OCI-LY3 (cell line): ENCODE data around the gene AK9.

Source experiments
- H2AFZ ChIP-seq: fragments of 200-600, 300-600 bp; shearing (Covaris generic); 2 replicates; pipeline ENCODE4 v1.6.0; 2014; ENCODE audit warnings: antibody characterized with exemption, low read depth, low read length
- H3K27ac ChIP-seq: fragments of 200-600, 300-600 bp; sonication (generic); 2 replicates; pipeline ENCODE4 v1.5.1; 2014; ENCODE audit warnings: mild to moderate bottlenecking, low read length, moderate library complexity, mixed read lengths
- H3K27me3 ChIP-seq: fragments of 200-600, 300-600 bp; sonication (generic); 2 replicates; pipeline ENCODE4 v1.6.1; 2014; ENCODE audit warnings: low read depth, low read length, mixed read lengths
- H3K36me3 ChIP-seq: fragments of 200-600, 300-600 bp; sonication (generic); replicated peaks from 2 replicates; pipeline ENCODE3; 2014; ENCODE audit warnings: low read depth, low read length, mixed read lengths
- H3K4me1 ChIP-seq: fragments of 300-600, 200-600 bp; sonication (generic); 2 replicates; pipeline ENCODE4 v1.6.1; 2014; ENCODE audit warnings: low read length, mixed read lengths
- H3K4me2 ChIP-seq: fragments of 200-600, 300-600 bp; sonication (generic); 2 replicates; pipeline ENCODE4 v1.6.1; 2014; ENCODE audit warnings: low read length, mixed read lengths
- H3K4me3 ChIP-seq: fragments of 300-600, 200-600 bp; sonication (generic); 2 replicates; pipeline ENCODE4 v1.5.1; 2014; ENCODE audit warnings: antibody characterized with exemption, mild to moderate bottlenecking, low read length, moderate library complexity
- H3K79me2 ChIP-seq: fragments of 300-600, 200-600 bp; shearing (Covaris generic); 2 replicates; pipeline ENCODE4 v1.6.1; 2014; ENCODE audit warnings: mild to moderate bottlenecking, low read length, mixed read lengths
- H3K9ac ChIP-seq: fragments of 300-600, 200-600 bp; shearing (Covaris generic); 2 replicates; pipeline ENCODE4 v1.6.0; 2014; ENCODE audit warnings: mild to moderate bottlenecking, low read length, moderate library complexity
- H3K9me3 ChIP-seq: fragments of 200-600, 300-600 bp; shearing (Covaris generic); 2 replicates; pipeline ENCODE4 v1.6.1; 2014; ENCODE audit warnings: low read length, mixed read lengths; ENCODE audit not compliant: insufficient read depth
- H4K20me1 ChIP-seq: fragments of 200-600, 300-600 bp; sonication (generic); 2 replicates; pipeline ENCODE4 v1.6.1; 2016; ENCODE audit warnings: low read length, mixed read lengths; ENCODE audit not compliant: insufficient read depth
- CTCF ChIP-seq: fragments of 200-600, 300-600 bp; sonication (generic); IDR thresholded peaks from 2 replicates; pipeline ENCODE4 v1.5.1; 2014; ENCODE audit warnings: antibody characterized with exemption, low read length, low read depth
- EZH2phosphoT487 ChIP-seq: fragments of 200-600 bp; shearing (Covaris generic); IDR thresholded peaks from 2 replicates; pipeline ENCODE4 v1.6.1; 2018; ENCODE audit warnings: antibody characterized with exemption, mixed run types, low read depth

AK9 gene

GRCh38 chr6:109722011-109722410, 31.0 kb upstream of the AK9 start:
- no peaks in the 10 kb centered on the region for H3K79me2 ChIP-seq
- H3K4me1 ChIP-seq = no peaks in the 10 kb centered on the region
- no peak for TF ChIP-seq EZH2phosphoT487
- no peak for TF ChIP-seq CTCF
- no peak overlapping the region for H3K4me2 ChIP-seq
- H3K27me3 ChIP-seq = no peaks in the 10 kb centered on the region
- H3K4me3 ChIP-seq = no peak overlapping the region
- H4K20me1 ChIP-seq = no peaks in the 10 kb centered on the region
- peaks cover 2% of the 10 kb centered on the region for H3K36me3 ChIP-seq
- H2AFZ ChIP-seq = no peak overlapping the region
- H3K9ac ChIP-seq = no peak overlapping the region
- H3K27ac ChIP-seq = no peak overlapping the region
- H3K9me3 ChIP-seq = no peaks in the 10 kb centered on the region

- H3K27ac ChIP-seq = no peak overlapping the region
- H3K4me3 ChIP-seq = no peak overlapping the region
- no peak overlapping the region for H3K9ac ChIP-seq
- H3K9me3 ChIP-seq = no peaks in the 10 kb centered on the region
- H2AFZ ChIP-seq = no peak overlapping the region
- no peak overlapping the region for H3K4me2 ChIP-seq
- peaks cover 2% of the 10 kb centered on the region for H3K36me3 ChIP-seq
- no peaks in the 10 kb centered on the region for H3K79me2 ChIP-seq
- no peaks in the 10 kb centered on the region for H3K27me3 ChIP-seq
- no peaks in the 10 kb centered on the region for H4K20me1 ChIP-seq
- TF ChIP-seq CTCF (no peak), EZH2phosphoT487 (no peak)
- no peaks in the 10 kb centered on the region for H3K4me1 ChIP-seq
Observed at GRCh38 chr6:109720311-109720710, 29.3 kb upstream of the AK9 start.

- no peak overlapping the region for H2AFZ ChIP-seq
- TF ChIP-seq EZH2phosphoT487 = no peak
- TF ChIP-seq CTCF = no peak
- H3K9me3 ChIP-seq = no peaks in the 10 kb centered on the region
Observed at GRCh38 chr6:109718991-109719390, 28.0 kb upstream of the AK9 start.

GRCh38 chr6:109717971-109718370, 27.0 kb upstream of the AK9 start:
- no peaks in the 10 kb centered on the region for H3K4me1 ChIP-seq
- H3K4me2 ChIP-seq = no peak overlapping the region
- H3K36me3 ChIP-seq = no peaks in the 10 kb centered on the region
- H3K9me3 ChIP-seq = no peaks in the 10 kb centered on the region
- TF ChIP-seq CTCF = no peak
- TF ChIP-seq EZH2phosphoT487 = no peak
- peaks cover 7% of the 10 kb centered on the region; the same call in 1 of the 2 replicates for H4K20me1 ChIP-seq
- H3K27ac ChIP-seq = no peak overlapping the region
- no peak overlapping the region for H3K4me3 ChIP-seq
- no peak overlapping the region for H2AFZ ChIP-seq
- no peak overlapping the region for H3K9ac ChIP-seq
- no peaks in the 10 kb centered on the region; the same call in 1 of the 2 replicates for H3K79me2 ChIP-seq
- H3K27me3 ChIP-seq = no peaks in the 10 kb centered on the region

More at GRCh38 chr6:109718991-109719390, 28.0 kb upstream of the AK9 start:
- H3K79me2 ChIP-seq = no peaks in the 10 kb centered on the region
- H3K36me3 ChIP-seq = peaks cover 2% of the 10 kb centered on the region
- H3K4me1 ChIP-seq = no peaks in the 10 kb centered on the region
- H3K9ac ChIP-seq = no peak overlapping the region
- no peaks in the 10 kb centered on the region for H3K27me3 ChIP-seq
- H3K27ac ChIP-seq = no peak overlapping the region
- H4K20me1 ChIP-seq = no peaks in the 10 kb centered on the region
- no peak overlapping the region for H3K4me2 ChIP-seq
- H3K4me3 ChIP-seq = no peak overlapping the region
